ENCODE data around the gene NDE1. TPM values are rescaled to one million over a fixed set of nuclear protein-coding genes. Genes with fewer than 3 reads are reported as not detected.
A peak's percentile ranks its signal among the peaks of the same experiment; 100 is the strongest.

NDE1 gene
- total RNA-seq, 1 donor from 2014 or later = 55.0 TPM

- H3K4me1 ChIP-seq = no peaks in the 10 kb centered on the region
Observed at GRCh38 chr16:15748654-15749053, 98.6 kb downstream of the NDE1 start.

GRCh38 chr16:15749371-15749770, 99.3 kb downstream of the NDE1 start:
- Histone ChIP-seq H3K36me3 (peaks cover 0 to 4% of the 10 kb centered on the region in 2 donors), H3K27ac (no peak overlapping the region), H3K27me3 (no peaks in the 10 kb centered on the region), H3K9me3 (no peaks in the 10 kb centered on the region), H3K4me3 (no peak overlapping the region), H3K4me1 (no peaks in the 10 kb centered on the region)
- intact Hi-C loops (cut with DNase I) = no loop called here
- no peak for TF ChIP-seq POLR2A (IDR thresholded peaks at IDR 0.05)
- no peak for TF ChIP-seq POLR2AphosphoS5 (IDR thresholded peaks at IDR 0.05; ENCODE audit: insufficient read depth in 1 of 2, low read depth in 1 of 2)
- no peak for TF ChIP-seq CTCF (IDR thresholded peaks at IDR 0.05)
- no peak for DNase-seq (ENCODE audit: extremely low spot score in 2 of 2)

More at GRCh38 chr16:15748654-15749053, 98.6 kb downstream of the NDE1 start:
- Histone ChIP-seq H3K36me3 (peaks cover 0 to 11% of the 10 kb centered on the region in 2 donors), H3K27ac (no peak overlapping the region), H3K4me3 (no peak overlapping the region), H3K27me3 (no peaks in the 10 kb centered on the region), H3K9me3 (no peaks in the 10 kb centered on the region)
- intact Hi-C loops (cut with DNase I) = no loop called here
- TF ChIP-seq CTCF (IDR thresholded peaks at IDR 0.05) = no peak
- no peak for TF ChIP-seq POLR2A (IDR thresholded peaks at IDR 0.05)
- TF ChIP-seq POLR2AphosphoS5 (IDR thresholded peaks at IDR 0.05; ENCODE audit: insufficient read depth in 1 of 2, low read depth in 1 of 2) = no peak
- no peak for DNase-seq (ENCODE audit: extremely low spot score in 2 of 2)

GRCh38 chr16:15749985-15750384, 99.9 kb downstream of the NDE1 start:
- intact Hi-C loops (cut with DNase I) = no loop called here
- Histone ChIP-seq H3K36me3 (no peaks in the 10 kb centered on the region), H3K4me3 (no peak overlapping the region), H3K9me3 (no peaks in the 10 kb centered on the region), H3K27ac (no peak overlapping the region), H3K27me3 (no peaks in the 10 kb centered on the region), H3K4me1 (no peaks in the 10 kb centered on the region)
- TF ChIP-seq POLR2AphosphoS5 (IDR thresholded peaks at IDR 0.05; ENCODE audit: insufficient read depth in 1 of 2, low read depth in 1 of 2) (peak in 1 of 2 donors; percentile 38), POLR2A (IDR thresholded peaks at IDR 0.05) (no peak)
- DNase-seq (ENCODE audit: extremely low spot score in 2 of 2) = no peak

- intact Hi-C loops (cut with DNase I) = no loop called here
- Histone ChIP-seq H3K4me1 (no peaks in the 10 kb centered on the region), H3K9me3 (no peaks in the 10 kb centered on the region), H3K4me3 (no peak overlapping the region), H3K27me3 (no peaks in the 10 kb centered on the region), H3K36me3 (no peaks in the 10 kb centered on the region), H3K27ac (no peak overlapping the region)
- TF ChIP-seq POLR2AphosphoS5 (IDR thresholded peaks at IDR 0.05; ENCODE audit: insufficient read depth in 1 of 2, low read depth in 1 of 2) (peak in 1 of 2 donors; percentile 13), CTCF (IDR thresholded peaks at IDR 0.05) (no peak)
- DNase-seq (ENCODE audit: extremely low spot score in 2 of 2) = no peak
Observed at GRCh38 chr16:15751940-15752339, 101.9 kb downstream of the NDE1 start.

GRCh38 chr16:15752717-15753488, 102.9 kb downstream of the NDE1 start:
- Histone ChIP-seq H3K4me3 (no peak overlapping the region), H3K36me3 (no peaks in the 10 kb centered on the region), H3K27me3 (no peaks in the 10 kb centered on the region), H3K9me3 (no peaks in the 10 kb centered on the region), H3K4me1 (no peaks in the 10 kb centered on the region), H3K27ac (no peak overlapping the region)
- DNase-seq (ENCODE audit: extremely low spot score in 2 of 2) = no peak
- intact Hi-C loops (cut with DNase I) = no loop called here
- TF ChIP-seq POLR2AphosphoS5 (IDR thresholded peaks at IDR 0.05; ENCODE audit: insufficient read depth in 1 of 2, low read depth in 1 of 2) = no peak
- TF ChIP-seq POLR2A (IDR thresholded peaks at IDR 0.05) = no peak
- no peak for TF ChIP-seq CTCF (IDR thresholded peaks at IDR 0.05)
